Type B pancreatic cell (in vitro differentiated cells): Measurements from ENCODE around the gene IER2. TPM values are rescaled to one million over a fixed set of nuclear protein-coding genes. Genes with fewer than 3 reads are reported as not detected.

Experiments used
- DNase-seq: peaks from one replicate; pipeline ENCODE4 v3.0.0; 2021; ENCODE audit warnings: mixed read lengths; ENCODE audit not compliant: unreplicated experiment; ENCODE audit errors: extremely low spot score
- H3K27ac Mint-ChIP-seq: 2 replicates; pipeline ENCODE4 v1.8.0; 2021; ENCODE audit warnings: mild to moderate bottlenecking, mixed read lengths
- H3K27me3 Mint-ChIP-seq: 2 replicates; pipeline ENCODE4 v1.8.0; 2021; ENCODE audit warnings: mixed read lengths
- H3K36me3 Mint-ChIP-seq: 2 replicates; pipeline ENCODE4 v1.8.0; 2021; ENCODE audit warnings: mixed read lengths
- H3K4me1 Mint-ChIP-seq: one replicate; pipeline ENCODE4 v1.8.0; 2021; ENCODE audit warnings: mixed read lengths; ENCODE audit not compliant: unreplicated experiment
- H3K4me3 Mint-ChIP-seq: 2 replicates; pipeline ENCODE4 v1.8.0; 2021; ENCODE audit warnings: mild to moderate bottlenecking, mixed read lengths
- H3K9me3 Mint-ChIP-seq: 2 replicates; pipeline ENCODE4 v1.8.0; 2021; ENCODE audit warnings: mixed read lengths
- total RNA-seq: library from RNA; stranded (reverse); gene quantifications from 2 replicates; pipeline ENCODE4 v1.2.1, GENCODE V29; 2021; ENCODE audit warnings: low replicate concordance
- TF ChIP-seq, protein P1 (sequence below): fragments of 200-600 bp; sonication (generic); conservative IDR thresholded peaks from 2 replicates; pipeline ENCODE4 v1.5.0; 2021; ENCODE audit warnings: antibody characterized with exemption, mild to moderate bottlenecking

IER2 gene
- total RNA-seq, 1 donor from 2014 or later = 103 TPM

GRCh38 chr19:13109361-13110098 is 40.7 kb upstream of the IER2 start:
- Mint-ChIP-seq H3K27ac (no peak overlapping the region), H3K36me3 (no peaks in the 10 kb centered on the region), H3K4me1 (no peaks in the 10 kb centered on the region), H3K27me3 (no peaks in the 10 kb centered on the region), H3K9me3 (no peaks in the 10 kb centered on the region), H3K4me3 (no peak overlapping the region)
- DNase-seq = no peak
- TF ChIP-seq, protein P1, sequence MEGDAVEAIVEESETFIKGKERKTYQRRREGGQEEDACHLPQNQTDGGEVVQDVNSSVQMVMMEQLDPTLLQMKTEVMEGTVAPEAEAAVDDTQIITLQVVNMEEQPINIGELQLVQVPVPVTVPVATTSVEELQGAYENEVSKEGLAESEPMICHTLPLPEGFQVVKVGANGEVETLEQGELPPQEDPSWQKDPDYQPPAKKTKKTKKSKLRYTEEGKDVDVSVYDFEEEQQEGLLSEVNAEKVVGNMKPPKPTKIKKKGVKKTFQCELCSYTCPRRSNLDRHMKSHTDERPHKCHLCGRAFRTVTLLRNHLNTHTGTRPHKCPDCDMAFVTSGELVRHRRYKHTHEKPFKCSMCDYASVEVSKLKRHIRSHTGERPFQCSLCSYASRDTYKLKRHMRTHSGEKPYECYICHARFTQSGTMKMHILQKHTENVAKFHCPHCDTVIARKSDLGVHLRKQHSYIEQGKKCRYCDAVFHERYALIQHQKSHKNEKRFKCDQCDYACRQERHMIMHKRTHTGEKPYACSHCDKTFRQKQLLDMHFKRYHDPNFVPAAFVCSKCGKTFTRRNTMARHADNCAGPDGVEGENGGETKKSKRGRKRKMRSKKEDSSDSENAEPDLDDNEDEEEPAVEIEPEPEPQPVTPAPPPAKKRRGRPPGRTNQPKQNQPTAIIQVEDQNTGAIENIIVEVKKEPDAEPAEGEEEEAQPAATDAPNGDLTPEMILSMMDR = no peak

- Mint-ChIP-seq H3K9me3 (no peaks in the 10 kb centered on the region), H3K27ac (no peak overlapping the region), H3K4me3 (no peak overlapping the region), H3K27me3 (no peaks in the 10 kb centered on the region), H3K4me1 (no peaks in the 10 kb centered on the region), H3K36me3 (no peaks in the 10 kb centered on the region)
- TF ChIP-seq, protein P1 = no peak
- no peak for DNase-seq
Observed at GRCh38 chr19:13110099-13110610, 40.1 kb upstream of the IER2 start.

GRCh38 chr19:13112555-13112954 is 37.7 kb upstream of the IER2 start:
- H3K27me3 Mint-ChIP-seq = no peaks in the 10 kb centered on the region
- no peak for DNase-seq

DNA sequence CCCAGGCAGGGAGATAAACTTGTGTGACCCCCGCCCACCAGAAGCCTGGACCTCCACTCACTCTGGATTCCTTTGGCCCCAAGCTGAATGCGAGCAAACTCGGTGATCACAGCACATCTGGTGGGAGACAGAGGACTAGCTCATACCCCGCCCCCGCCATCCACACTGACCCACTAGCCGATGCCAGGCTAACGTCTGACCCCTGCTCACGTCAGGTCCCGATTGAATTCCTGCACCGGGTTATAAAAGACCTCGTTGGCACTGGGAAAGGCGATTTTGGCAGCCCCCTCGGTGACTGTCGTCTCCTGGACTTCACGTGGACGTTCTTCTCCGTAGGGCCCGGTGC is 34.3 kb upstream of the IER2 start:
- H3K36me3 Mint-ChIP-seq = no peaks in the 10 kb centered on the region
- peak overlapping the region; percentile 98 for H3K4me3 Mint-ChIP-seq
- TF ChIP-seq, protein P1 = no peak
- no peaks in the 10 kb centered on the region for H3K27me3 Mint-ChIP-seq
- H3K9me3 Mint-ChIP-seq = no peaks in the 10 kb centered on the region
- peaks cover 24% of the 10 kb centered on the region for H3K4me1 Mint-ChIP-seq
- DNase-seq = no peak
- peak overlapping the region; percentile 92 for H3K27ac Mint-ChIP-seq

More at GRCh38 chr19:13112555-13112954, 37.7 kb upstream of the IER2 start:
- H3K9me3 Mint-ChIP-seq = no peaks in the 10 kb centered on the region
- H3K4me1 Mint-ChIP-seq = peaks cover 13% of the 10 kb centered on the region
- no peak overlapping the region for H3K4me3 Mint-ChIP-seq
- TF ChIP-seq, protein P1 = no peak
- no peaks in the 10 kb centered on the region for H3K36me3 Mint-ChIP-seq
- H3K27ac Mint-ChIP-seq = no peak overlapping the region

GRCh38 chr19:13116282-13117175 is 33.7 kb upstream of the IER2 start, which contains the start of gene TRMT1:
TSS of gene TRMT1 (minus strand) at chr19:13116740. CDS start at chr19:13116399, 341 bp downstream.
- Mint-ChIP-seq H3K4me1 (peaks cover 28% of the 10 kb centered on the region), H3K4me3 (peak within 1 kb of the TSS; percentile 98), H3K27ac (peak within 1 kb of the TSS; percentile 92), H3K27me3 (no peaks in the 10 kb centered on the region), H3K36me3 (no peaks in the 10 kb centered on the region), H3K9me3 (no peaks in the 10 kb centered on the region)
- DNase-seq = peak; percentile 92
- TF ChIP-seq, protein P1 = no peak
